GM10847 (cell line): ENCODE results near the gene TUBGCP5.

Experiments used
- POLR2A ChIP-seq: IDR thresholded peaks from 2 replicates; pipeline ENCODE4 v1.6.1; 2011; ENCODE audit not compliant: insufficient read length; ENCODE audit errors: extremely low read depth

Gene TUBGCP5

DNA sequence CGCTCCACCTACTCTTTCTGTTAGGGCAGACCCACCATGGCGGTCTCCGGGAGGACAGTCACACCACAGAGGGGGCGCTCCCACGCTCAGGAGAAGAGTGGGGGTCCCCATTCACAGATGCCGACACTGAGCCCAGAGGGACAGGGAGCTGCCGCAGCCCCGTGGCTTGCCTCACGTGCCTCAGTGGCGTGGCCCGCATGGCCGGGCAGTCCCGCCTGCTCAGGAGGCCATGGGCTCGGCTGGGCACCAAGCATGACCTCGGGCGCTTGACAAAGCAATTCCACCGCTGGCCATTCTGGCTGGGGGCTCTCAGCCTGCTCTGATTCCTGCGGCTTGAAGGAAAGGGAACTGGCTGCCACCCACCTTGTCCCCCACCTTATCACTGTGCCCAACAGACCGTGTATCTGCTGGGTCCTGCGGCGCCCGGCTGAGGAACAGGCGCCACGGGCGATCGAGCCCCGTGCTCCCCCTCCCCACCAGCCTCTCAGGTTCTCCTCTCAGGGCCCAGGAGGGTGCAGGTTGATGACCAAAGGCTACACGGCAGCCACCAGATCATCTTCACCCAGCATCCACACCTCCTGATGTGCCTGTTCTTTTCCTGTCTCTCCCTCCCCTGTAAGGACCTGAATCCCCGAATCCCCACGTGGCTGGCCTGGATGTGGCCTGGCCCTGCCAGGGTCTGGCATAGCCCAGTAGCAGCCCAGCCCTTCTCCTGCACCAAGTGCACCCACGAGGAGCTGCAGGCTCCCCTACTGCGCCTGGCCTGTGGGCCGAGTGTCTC is 79.9 kb downstream of the TUBGCP5 start:
- TF ChIP-seq POLR2A, result no peak

DNA sequence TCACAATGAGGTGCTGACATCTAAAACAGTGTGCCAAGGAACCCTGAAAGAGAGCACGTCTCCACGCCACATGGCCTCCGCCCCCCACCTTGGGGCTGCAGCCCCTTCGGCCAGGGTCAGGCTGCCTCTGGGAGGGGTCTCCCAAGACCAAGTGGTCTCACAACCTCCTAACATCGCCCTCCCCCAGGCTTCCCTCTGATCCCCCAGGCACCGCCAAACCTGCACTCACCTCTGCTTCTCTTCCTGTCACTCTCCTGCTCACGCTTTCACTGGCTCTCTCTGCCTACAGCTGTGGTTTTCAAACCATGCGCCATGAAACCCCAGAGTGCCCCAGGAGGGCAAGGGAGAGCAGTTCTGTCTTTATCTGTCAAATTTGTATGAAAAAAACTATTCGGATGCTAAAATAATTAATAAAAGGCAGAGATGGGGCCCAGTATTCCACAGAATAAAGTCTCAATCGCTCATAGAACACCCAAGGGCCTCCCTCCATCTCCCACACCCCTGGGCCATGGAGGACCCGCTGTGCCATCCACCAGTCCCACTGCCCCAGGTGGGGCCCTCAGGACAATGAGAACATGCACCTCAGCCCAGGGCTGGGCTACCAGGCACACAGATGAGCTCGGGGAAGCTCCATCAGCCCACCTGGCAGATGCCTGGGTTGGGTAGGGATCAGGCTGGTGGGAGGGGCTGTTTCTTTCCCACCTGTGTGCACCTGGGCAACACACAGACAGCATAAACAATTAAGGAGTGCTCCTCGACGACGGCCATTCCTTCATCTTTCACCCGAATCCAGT is 80.7 kb downstream of the TUBGCP5 start:
- TF ChIP-seq POLR2A, result no peak

DNA sequence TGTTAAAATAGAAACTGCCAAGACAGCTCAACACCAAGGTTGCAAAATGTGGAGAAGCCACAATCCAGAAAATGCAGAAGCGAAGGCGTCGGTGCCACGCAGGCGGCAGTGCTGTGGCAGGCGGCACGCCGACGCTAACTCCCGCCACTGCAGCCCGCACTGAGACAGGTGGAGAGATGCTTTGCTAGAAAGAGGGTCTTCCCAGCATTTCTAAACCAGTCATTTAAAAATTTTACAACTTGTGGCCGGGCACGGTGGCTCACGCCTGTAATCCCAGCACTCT is 82.5 kb downstream of the TUBGCP5 start:
- TF ChIP-seq POLR2A, result no peak

DNA sequence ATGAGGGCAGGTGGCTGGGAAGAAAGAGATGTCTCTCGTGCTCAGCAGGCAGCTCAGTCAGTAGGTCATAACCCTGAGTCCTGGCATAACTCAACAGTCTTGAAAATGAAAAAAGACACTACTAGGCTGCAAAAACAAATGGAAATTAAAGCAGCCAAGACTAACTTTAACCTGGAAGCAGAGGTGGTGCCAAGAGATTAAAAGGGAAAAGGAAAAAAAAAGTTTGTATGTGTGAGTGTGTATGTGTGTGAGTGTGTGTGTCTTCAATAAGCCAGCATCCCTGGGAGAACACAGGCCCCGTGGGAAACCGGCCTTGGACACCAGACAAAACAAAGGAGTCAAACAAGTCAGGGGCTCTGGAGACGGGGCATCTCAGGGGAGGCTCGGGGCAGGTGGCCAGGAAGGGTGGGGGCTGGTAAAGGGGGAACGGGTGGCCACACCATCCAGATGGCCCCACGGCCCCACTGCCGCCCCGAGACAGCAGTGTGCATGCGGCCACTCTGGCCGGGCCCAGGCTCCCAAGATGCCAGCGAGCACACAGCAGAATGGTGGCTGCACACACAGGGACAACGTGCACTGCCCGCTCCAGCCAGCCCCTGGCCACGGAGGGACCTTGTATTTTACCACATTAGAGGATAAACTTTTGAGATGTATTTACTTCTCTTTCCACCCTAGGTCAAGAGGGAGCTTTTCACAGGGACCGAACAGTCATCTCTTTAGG is 83.0 kb downstream of the TUBGCP5 start:
- no peak for TF ChIP-seq POLR2A

DNA sequence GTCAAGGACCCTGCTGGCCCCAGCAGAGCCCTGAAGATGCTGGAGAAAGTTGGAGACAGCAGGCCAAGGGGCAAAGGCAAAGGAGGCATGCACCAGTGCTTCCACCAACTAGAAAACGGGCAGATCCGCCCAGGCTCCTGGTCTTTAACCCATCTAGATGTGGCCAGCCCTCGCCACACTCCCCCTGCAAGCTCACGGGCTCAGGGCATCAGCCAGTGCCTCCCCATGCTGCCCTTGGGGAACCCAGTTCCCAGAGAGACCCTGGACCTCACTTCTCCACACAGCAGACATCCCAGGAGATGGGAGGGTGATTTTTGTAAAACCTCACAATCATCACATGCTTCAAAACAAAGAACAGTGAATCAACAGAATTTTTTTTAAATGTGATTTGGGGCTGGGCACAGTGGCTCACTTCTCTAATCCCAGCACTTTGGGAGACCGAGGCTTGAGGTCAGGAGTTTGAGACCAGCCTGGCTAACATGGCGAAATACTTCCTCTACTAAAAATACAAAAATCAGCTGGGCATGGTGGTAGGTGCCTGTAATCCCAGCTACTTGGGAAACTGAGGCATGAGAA is 83.7 kb downstream of the TUBGCP5 start:
- TF ChIP-seq POLR2A, result no peak

DNA sequence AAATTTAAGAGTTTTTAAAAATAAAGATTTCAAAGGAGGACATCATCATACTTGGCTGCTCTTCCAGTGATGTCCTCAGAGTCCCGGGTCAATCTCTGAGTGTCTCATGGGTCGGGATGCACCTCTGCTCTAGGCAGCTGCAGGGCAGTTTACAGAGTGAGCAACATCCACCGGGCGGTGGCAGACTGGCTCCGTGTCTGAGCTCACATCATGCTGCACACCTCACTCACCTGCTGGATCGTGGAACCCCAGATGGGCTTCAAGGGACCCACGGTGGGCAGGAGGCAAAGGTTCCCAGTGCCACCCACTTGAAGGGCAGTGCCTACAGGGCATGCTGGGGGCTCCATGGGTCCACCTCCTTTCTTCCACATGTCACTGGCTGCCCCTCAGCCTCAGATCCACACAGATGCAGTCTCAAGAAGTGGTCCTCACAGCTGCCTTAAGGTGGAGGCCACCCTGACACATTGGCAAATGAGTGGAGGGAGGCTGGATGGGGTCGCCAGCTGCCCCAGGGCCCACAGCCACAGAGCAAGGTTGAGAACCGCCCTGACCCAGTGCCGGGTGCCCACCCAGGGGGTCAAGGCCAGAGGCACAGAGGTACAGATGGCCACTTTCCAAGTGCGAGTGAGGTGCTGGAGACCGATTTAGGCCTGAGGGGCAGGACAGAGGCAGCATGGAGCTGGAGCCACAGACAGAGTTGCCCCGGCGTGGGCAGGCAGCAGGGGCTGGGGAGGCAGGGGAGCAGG is 84.4 kb downstream of the TUBGCP5 start:
- TF ChIP-seq POLR2A, result no peak

DNA sequence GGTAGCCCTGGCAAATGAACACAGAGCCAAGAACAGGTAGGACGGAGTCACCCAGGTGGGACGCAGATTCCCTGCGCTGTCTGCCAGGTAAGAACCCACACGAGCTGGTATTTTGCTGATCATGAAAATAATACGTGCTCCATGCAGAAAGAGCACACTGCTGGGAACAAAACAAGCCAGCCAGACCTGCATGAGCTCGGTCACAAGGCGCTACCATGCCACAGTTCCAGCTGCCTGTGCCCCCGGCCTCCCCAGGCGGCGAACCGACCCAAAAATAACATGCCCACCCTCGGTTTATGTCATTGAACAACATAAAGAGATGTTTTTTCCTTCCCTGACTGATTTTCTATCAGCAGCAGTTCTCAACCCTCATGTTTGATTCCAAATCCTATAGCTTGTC is 85.0 kb downstream of the TUBGCP5 start:
- no peak for TF ChIP-seq POLR2A

DNA sequence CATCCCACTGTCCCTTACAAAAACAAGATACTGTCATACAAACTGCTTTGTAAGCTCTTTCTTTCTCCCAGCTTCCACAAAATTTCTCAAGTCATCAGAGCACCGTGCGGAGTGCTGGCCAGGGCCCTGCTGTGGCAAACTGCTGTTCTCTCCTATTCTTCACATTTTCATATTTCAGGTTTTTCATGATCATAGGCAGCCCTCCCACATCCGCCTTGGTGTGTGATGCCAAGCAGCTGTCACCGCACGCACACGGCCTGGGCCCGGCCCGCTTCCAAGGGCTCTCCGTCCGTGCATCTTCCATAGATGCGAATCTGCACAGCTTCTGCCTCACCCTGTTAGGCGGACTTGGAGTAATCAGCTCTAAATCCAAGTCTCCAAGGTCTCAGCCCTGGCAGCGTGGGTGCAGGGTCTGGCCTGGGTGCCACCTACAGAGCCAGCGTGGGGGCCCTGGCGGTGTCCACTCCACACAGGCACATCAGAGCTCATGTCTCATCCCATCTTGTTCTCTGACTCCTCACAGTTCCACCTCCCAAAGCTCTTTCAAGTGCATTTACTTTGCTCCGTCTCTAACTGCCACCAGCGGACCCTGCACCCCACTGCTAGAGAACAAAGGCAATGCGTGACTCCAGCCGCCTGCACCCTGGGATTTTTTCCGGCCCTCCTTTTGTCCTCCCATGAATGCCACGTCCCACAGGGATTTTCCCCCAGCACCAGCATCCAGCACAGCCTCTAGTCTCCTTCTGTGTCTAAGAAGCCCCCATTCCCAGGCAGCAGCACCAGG is 86.4 kb downstream of the TUBGCP5 start:
- TF ChIP-seq POLR2A, result no peak

DNA sequence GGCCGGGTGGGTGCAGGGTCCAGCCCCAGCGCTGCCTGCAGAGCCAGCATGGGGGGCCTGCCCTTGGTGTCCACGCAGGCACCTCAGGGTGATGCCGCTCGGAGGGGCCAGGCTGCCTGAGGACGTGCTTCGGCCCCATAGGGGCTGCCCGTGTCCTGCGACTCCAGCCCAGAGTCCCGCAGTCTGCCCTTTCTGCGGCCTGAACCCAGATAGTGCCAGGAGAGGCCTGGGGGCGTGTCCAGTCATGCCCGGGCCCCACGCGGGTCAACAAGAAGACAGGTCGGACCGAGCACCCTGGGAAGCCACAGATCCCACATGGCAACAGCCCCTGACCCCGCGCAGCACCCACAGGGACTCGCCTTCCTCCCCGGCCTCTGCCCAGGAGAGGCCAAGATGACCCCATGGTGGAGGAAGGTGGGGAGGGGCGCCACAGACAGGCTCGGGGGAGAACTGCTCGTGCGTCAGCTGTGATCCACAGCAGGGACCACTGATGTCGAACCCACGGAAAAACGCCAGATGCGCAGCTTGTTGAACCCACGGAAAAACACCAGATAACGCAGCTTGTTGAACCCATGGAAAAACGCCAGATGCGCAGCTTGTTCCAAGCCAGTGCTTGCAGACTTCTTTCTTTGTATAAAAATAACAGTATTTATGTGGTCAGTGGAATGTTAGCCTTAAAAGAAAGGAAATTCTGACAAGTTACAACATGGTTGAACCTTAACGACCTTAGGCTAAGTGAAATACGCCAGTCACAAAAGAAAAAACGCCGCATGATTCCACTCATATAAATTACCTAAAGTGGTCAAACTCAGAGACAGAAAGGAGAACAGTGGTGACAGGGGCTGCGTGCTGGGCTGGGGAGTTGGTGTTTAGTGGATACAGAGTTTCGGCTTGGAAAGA is 87.7 kb downstream of the TUBGCP5 start:
- TF ChIP-seq POLR2A, result no peak

DNA sequence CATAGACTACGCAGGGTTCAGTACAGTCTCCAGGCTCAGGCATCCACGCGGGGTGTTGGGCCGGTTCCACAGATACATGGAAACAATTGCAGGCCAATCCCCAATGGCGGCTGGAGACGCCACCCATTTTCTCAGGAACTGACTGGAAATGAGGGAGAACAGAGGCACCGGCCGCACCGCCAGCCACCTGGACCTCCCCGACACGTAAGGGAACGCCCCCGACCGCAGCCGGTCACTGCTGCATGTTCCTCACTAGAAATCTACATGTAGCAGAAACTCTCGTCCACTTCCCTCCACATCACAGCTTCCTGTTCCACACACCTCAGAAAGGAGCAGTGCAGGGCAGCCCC is 88.4 kb downstream of the TUBGCP5 start:
- no peak for TF ChIP-seq POLR2A

DNA sequence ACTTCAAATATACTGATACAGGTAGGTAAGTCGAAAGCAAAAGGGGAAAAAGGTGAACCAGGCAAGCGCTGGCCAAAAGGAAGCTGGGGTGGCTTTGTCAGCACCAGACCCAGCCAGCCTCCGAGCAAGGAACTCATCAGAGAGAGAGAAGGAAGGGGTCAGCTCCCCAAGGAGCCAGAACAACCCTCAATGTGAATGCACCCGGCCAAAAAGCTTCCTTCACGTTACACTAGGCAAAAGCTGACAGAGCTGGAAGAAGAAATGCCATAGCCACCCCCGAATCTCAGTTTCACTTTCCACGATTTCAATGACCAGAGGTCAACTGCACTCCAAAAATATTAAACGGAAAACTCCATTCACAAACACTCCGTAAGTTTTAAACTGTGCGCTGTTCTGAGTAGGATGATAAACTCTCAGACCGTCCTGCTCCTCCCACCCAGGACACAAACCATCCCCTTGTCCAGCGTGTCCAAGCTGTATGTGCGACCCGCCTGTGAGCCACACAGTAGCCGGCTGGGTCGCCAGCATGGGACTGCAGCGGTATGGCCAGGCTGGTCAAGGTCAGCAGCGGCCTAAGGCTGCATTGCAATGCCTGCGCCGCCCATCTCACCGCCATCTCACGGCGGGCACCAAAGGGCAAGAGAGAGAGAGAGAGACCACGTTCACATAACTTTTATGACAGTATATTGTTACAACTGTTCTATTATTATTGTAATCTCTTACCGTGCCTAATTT is 88.9 kb downstream of the TUBGCP5 start:
- no peak for TF ChIP-seq POLR2A
